Loucy (cell line): ENCODE measurements around the gene TRMT61A.

Experiments used
- CTCF ChIP-seq: fragments of 200-600 bp; sonication (generic); conservative IDR thresholded peaks from 2 replicates; pipeline ENCODE4 v1.5.1; 2014; ENCODE audit warnings: mild to moderate bottlenecking, antibody characterized with exemption, low read length
- EZH2phosphoT487 ChIP-seq: fragments of 200-600 bp; IDR thresholded peaks from 2 replicates; pipeline ENCODE4 v1.6.1; 2018; ENCODE audit warnings: antibody characterized with exemption, mild to moderate bottlenecking, moderate library complexity, borderline replicate concordance

GRCh38 chr14:103563844-103564505 is 35.0 kb downstream of the TRMT61A start:
- no peak for TF ChIP-seq CTCF
- TF ChIP-seq EZH2phosphoT487: no peak
